ENCODE data around the gene CD69.

Gene CD69

DNA sequence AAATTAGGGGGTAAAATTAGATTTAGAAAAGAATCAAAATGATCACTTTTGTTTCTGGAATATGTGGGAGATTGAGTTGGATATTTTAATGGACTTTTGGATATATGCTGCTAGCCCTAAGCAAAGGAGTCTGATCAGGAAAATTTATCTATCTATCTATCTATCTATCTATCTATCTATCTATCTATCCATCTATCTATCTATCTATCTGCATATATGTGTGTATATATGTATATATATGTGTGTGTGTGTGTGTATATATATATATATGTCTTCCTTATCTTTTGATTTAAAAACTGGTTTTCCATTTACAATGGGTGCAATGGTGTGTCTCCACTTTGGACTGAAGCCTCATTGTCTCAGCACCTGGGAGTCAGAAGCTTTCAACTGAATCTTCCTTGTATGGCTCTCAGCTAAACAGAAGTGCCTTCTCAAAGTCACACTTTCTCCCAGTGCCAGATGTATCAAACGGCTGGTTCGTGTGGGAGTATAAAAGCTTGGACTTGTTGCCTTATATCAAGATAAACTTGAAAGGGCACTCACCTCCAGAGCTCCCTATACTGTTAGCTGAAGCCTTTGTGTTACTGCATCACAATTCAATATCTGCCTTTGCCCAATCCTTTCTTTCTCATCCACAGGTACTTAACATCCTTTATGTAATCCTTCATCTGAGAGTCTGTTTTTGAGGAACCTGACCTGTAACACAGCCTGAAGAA is 31.6 kb upstream of the CD69 start:
- H3K9me3 Mint-ChIP-seq = peaks cover 4% of the 10 kb centered on the region
- H3K4me3 Mint-ChIP-seq = peak overlapping the region; percentile 81
- no peaks in the 10 kb centered on the region for H3K27me3 Mint-ChIP-seq
- H3K4me1 Mint-ChIP-seq (ENCODE audit: low read depth) = peaks cover 82% of the 10 kb centered on the region
- H3K36me3 Mint-ChIP-seq (ENCODE audit: low read depth) = peaks cover 4% of the 10 kb centered on the region
- peak overlapping the region; percentile 93 for H3K27ac Mint-ChIP-seq

DNA sequence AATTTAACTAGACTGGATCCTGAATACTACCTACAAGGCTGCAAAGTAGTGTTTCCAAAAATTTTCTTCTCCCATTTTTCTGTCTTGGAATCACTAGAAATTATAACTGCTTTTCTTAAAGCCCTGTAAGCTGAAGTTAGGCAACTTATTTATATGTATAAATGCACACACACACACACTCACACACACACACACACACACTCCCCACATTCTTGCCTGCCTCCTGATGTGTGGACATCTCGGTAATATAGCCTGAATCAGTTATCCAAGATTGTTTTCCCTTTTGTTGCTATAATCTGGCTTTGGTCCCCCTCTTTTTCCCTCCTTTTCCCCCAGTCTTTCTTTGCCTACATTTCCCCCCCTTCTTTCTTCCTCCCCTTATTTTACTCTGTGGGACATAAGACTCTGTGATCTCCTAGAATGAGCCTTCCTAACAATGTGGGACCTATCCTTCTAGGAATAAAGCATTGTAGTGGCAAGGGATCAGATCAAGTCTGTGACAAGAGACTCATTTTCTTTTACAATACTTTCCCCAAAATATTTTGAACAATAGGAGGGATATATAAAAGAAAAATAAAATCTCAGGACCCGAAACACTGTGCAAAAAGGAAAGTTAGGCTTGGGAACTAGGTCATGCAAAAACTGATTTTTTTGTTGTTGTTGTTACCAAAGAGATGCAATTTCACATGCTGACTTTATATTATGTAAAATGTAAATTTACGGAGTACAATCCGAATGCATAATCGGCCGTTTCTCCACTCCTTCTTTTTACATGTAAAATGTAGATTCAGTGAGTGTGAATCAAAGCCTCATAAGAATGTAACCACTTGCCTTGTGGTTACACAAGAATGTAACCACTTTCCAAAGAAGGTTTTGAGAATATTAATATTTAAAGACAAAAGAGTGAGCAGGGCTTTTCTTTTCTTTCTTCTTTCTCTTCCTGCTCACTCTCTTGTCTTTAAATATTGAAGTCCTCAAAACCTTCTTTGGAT is 26.3 kb upstream of the CD69 start:
- Mint-ChIP-seq H3K4me1 (ENCODE audit: low read depth) (peaks cover 64% of the 10 kb centered on the region), H3K27ac (peak overlapping the region; percentile 52), H3K27me3 (no peaks in the 10 kb centered on the region), H3K9me3 (peaks cover 9% of the 10 kb centered on the region), H3K36me3 (ENCODE audit: low read depth) (peaks cover 4% of the 10 kb centered on the region), H3K4me3 (peak overlapping the region; percentile 81)

DNA sequence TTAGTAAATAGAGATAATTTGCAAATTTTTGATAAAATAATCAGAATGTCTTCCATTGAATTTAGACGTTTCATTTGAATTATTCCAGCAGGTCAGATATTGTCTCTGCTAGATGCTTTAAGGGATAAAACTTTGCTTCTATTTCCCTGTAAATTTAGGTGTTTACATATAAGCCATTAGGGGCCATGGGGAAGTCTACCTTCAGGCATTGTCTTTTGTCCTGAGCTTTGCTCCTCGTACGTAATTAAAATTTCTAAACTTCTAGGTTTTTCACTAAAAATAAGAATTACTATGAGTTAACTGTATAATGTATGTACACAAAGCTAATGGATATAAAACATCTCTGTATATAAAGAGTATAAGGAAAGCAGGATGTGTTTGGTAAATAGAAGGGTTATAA is 24.1 kb upstream of the CD69 start:
- H3K27ac Mint-ChIP-seq = no peak overlapping the region
- no peaks in the 10 kb centered on the region for H3K36me3 Mint-ChIP-seq (ENCODE audit: low read depth)
- H3K9me3 Mint-ChIP-seq = peaks cover 5% of the 10 kb centered on the region
- no peak overlapping the region for H3K4me3 Mint-ChIP-seq
- peaks cover 67% of the 10 kb centered on the region for H3K4me1 Mint-ChIP-seq (ENCODE audit: low read depth)
- H3K27me3 Mint-ChIP-seq = no peaks in the 10 kb centered on the region

DNA sequence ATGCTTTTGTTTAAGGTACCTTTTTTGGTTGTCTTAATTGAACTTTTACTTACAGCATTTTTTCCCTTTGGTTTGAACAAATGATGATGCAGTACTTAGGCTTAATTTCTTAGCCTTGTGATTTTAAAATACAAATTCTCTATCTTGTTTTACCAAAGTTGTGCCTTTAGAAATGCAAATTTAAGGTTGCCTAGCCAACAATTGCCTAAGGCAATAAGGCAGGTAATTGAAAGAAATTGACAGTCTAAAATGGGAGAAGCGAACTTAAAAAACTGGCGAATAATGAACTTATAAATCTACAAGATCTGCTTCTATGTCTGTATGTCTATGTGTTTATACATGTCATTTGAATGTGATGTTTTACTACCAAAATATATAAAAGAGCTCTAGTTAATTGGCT is 23.6 kb upstream of the CD69 start:
- Mint-ChIP-seq H3K4me1 (ENCODE audit: low read depth) (peaks cover 72% of the 10 kb centered on the region), H3K36me3 (ENCODE audit: low read depth) (no peaks in the 10 kb centered on the region), H3K4me3 (no peak overlapping the region), H3K27ac (no peak overlapping the region), H3K27me3 (no peaks in the 10 kb centered on the region), H3K9me3 (peaks cover 5% of the 10 kb centered on the region)

DNA sequence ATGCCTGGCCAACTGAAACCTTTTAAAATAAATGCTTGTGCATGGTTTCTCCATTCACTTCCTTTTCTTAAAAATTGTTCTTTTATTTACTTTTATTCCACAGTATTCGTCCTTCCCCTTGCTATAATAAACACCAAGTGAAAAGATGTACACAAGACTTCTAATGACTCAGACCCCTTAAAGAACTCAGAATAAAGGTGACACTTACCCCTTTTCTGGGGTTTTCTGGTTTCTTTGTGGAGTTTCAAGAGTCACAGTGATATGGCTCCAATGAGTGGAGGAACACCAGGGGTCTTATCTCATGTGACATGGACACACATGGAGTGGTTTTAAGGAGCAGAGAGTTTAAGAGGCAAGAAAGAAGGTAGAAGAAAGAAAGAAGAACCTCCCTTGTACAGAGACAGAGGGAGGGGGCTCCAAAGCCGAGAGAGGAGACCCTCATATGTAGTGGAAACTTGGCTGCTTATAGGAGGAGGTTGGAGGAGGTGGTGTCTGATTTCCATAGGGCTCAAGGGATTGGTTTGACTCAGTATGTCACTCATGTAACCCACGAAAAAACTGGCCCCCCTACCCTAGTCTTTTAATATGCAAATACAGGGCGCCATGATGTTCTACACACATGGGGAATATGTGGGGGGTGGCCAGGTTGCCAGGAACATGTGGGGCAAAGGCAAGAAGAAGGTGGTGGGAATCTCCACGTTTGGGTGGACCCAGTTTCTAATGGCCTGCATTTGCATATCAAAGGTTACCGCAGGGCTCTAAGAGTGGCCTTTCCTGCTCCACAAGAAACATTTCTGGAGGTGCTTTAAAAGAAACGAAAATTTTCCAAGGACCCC is 22.1 kb upstream of the CD69 start:
- Mint-ChIP-seq H3K4me3 (peak overlapping the region; percentile 14), H3K36me3 (ENCODE audit: low read depth) (no peaks in the 10 kb centered on the region), H3K27ac (peak overlapping the region; percentile 66), H3K27me3 (no peaks in the 10 kb centered on the region), H3K9me3 (peaks cover 5% of the 10 kb centered on the region), H3K4me1 (ENCODE audit: low read depth) (peaks cover 70% of the 10 kb centered on the region)

DNA sequence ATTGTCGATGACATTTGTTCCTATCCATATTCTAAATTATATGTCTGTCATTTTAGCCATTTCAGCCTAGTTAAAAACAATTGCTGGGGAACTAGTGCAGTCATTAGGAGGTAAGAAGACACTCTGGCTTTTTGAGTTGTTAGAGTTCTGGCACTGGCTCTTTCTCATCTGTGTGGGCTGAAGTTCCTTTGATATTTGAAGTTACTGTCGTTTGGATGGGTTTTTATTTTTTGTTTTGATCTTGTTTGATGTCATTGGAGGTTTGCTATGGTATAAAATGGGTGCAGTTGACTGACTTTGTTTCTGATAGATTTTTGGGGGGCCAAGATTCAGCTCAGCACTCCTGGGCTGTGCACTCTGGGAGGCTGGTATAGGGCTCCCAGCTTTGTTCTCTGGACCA is 20.7 kb upstream of the CD69 start:
- no peak overlapping the region for H3K4me3 Mint-ChIP-seq
- no peaks in the 10 kb centered on the region for H3K27me3 Mint-ChIP-seq
- peaks cover 5% of the 10 kb centered on the region for H3K9me3 Mint-ChIP-seq
- no peaks in the 10 kb centered on the region for H3K36me3 Mint-ChIP-seq (ENCODE audit: low read depth)
- peak overlapping the region; percentile 2 for H3K27ac Mint-ChIP-seq
- H3K4me1 Mint-ChIP-seq (ENCODE audit: low read depth) = peaks cover 67% of the 10 kb centered on the region

DNA sequence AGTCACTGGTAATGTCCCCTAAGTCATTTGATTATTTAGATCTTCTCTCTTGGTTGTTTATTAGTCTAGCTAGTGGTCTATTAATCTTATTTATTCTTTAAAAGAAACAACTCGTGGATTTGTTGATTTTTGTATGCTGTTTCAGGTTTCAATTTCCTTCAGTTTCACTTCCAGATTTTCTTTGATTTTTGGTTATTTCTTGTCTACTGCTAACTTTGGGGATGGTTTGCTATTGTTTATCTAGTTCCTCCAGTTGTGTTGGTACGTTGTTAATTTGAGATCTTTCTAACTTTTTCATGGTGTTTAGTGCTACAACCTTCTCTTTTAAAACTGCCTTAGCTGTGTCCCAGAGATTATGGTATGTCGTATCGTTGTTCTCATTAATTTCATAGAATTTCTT is 18.5 kb upstream of the CD69 start:
- peaks cover 79% of the 10 kb centered on the region for H3K4me1 Mint-ChIP-seq (ENCODE audit: low read depth)
- H3K9me3 Mint-ChIP-seq = peaks cover 5% of the 10 kb centered on the region
- no peak overlapping the region for H3K4me3 Mint-ChIP-seq
- no peaks in the 10 kb centered on the region for H3K27me3 Mint-ChIP-seq
- no peak overlapping the region for H3K27ac Mint-ChIP-seq
- H3K36me3 Mint-ChIP-seq (ENCODE audit: low read depth) = no peaks in the 10 kb centered on the region

DNA sequence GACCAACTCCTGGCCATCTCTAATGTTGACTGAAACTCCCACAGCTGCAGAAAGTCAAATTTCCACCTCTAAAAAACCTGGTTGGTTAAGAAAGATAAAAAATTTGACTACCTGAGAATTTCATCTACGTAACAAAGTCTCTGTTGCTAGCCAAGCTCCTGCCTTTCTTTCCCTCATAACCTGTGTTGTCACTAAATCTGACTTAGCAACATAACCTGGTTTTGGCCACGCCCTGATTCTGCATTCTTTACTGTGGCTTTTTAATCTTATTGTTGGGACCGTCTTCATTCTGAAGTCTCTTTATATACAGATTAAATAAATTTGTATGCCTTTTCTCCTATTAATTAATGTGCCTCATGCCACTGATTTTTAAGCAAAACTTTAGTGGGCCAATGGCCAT is 16.1 kb upstream of the CD69 start:
- H3K27me3 Mint-ChIP-seq = no peaks in the 10 kb centered on the region
- H3K4me3 Mint-ChIP-seq = no peak overlapping the region
- H3K4me1 Mint-ChIP-seq (ENCODE audit: low read depth) = peaks cover 87% of the 10 kb centered on the region
- H3K36me3 Mint-ChIP-seq (ENCODE audit: low read depth) = no peaks in the 10 kb centered on the region
- H3K9me3 Mint-ChIP-seq = no peaks in the 10 kb centered on the region
- H3K27ac Mint-ChIP-seq = peak overlapping the region; percentile 38

DNA sequence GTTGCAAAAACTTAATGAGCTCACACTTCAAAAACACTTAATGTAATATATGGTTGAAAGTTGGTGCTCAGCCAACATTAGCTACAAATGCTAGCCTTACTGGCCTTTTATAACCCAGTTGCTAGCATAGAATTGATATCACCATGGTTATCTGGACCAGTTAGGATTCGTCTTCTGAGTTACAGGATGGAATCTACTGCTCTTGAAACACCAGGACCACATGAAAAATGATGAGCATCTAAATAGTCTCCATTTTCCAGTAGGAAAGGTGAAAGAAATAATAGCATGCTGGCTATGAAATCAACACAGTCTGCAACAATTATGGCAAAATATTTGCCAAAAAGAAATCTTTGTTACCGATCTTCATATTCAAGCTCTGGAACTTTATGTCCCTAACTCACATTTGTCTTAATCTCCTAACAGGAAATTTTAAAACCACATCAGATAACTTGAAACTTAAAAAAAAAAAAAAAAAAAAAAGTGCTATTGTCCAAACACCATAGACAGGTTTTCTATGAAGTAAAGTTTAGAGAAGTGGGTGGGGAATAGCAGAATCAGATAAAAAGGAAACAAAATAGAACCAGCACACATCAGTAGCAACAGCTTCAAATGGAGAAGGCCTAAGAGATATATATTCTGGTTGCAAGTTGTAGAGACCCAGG is 12.6 kb upstream of the CD69 start:
- H3K4me3 Mint-ChIP-seq = peak overlapping the region; percentile 27
- H3K27ac Mint-ChIP-seq = peak overlapping the region; percentile 69
- no peaks in the 10 kb centered on the region for H3K27me3 Mint-ChIP-seq

DNA sequence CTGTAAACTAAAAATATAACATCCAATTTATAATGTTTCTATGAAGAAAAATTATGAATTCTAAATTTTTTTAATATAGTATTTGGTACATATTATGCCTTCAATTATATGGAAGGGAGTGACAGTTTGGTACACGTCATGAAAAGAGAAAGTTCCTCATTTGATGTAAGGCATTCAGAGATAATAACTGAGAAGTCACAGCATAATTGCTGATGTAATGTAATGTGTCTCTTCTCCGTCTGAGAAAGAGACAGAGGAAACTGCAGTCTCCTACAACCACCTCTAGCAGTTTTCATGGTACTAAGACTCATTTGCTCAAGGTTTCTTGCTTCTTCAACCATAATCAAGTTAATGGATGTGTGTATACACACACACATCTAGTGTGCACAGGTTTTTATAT is 2.3 kb upstream of the CD69 start:
- peaks cover 28% of the 10 kb centered on the region for H3K36me3 Mint-ChIP-seq (ENCODE audit: low read depth)
- no peaks in the 10 kb centered on the region for H3K27me3 Mint-ChIP-seq
- H3K4me1 Mint-ChIP-seq (ENCODE audit: low read depth) = peaks cover 62% of the 10 kb centered on the region
- H3K4me3 Mint-ChIP-seq = no peak overlapping the region
- peak overlapping the region; percentile 100 for H3K27ac Mint-ChIP-seq
- H3K9me3 Mint-ChIP-seq = no peaks in the 10 kb centered on the region

More for the DNA sequence above, 12.6 kb upstream of the CD69 start:
- Mint-ChIP-seq H3K36me3 (ENCODE audit: low read depth) (no peaks in the 10 kb centered on the region), H3K4me1 (ENCODE audit: low read depth) (peaks cover 84% of the 10 kb centered on the region), H3K9me3 (no peaks in the 10 kb centered on the region)

DNA sequence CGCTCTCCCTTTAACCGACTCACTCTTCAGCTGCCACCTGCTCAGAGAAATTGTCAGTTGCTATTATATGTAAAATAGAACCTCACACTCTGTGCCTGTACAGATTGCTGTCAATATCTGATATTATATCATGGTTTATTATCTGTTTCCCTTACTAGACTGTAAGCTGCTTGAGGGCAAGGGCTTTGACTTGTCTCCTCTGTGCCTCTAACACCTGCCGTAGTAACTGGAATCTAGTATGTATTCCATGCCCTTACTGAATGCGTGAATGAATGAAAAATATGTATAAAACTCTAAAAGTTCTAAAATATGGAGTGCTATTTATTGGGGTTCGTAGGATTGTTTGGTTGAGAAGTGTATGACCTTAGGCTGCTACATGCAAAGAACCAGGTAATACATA is 1.7 kb upstream of the CD69 start:
- Mint-ChIP-seq H3K4me1 (ENCODE audit: low read depth) (peaks cover 60% of the 10 kb centered on the region), H3K9me3 (no peaks in the 10 kb centered on the region), H3K27me3 (no peaks in the 10 kb centered on the region), H3K27ac (peak overlapping the region; percentile 89), H3K36me3 (ENCODE audit: low read depth) (peaks cover 35% of the 10 kb centered on the region), H3K4me3 (peak overlapping the region; percentile 98)

DNA sequence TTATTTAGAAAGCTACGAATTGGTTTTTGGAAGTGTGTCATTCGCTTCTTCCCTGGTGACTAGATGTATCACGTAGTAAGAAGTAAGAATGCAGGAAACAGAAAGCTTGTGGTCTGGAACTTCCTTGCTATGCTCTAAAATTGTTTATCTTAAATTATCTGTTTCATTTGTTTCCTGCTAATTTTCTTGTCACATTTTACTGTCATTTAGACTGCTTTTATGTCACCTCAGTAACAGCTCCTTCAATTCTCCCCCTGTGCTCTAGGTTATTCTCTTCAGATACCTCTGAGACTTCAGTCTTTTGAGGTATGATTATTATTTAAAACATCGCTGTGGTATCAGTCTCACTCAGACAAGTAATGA is 699 bp upstream of the CD69 start:
- Mint-ChIP-seq H3K27me3 (no peaks in the 10 kb centered on the region), H3K4me3 (peak overlapping the region; percentile 98), H3K36me3 (ENCODE audit: low read depth) (peaks cover 45% of the 10 kb centered on the region), H3K27ac (peak overlapping the region; percentile 94), H3K4me1 (ENCODE audit: low read depth) (peaks cover 62% of the 10 kb centered on the region), H3K9me3 (no peaks in the 10 kb centered on the region)

DNA sequence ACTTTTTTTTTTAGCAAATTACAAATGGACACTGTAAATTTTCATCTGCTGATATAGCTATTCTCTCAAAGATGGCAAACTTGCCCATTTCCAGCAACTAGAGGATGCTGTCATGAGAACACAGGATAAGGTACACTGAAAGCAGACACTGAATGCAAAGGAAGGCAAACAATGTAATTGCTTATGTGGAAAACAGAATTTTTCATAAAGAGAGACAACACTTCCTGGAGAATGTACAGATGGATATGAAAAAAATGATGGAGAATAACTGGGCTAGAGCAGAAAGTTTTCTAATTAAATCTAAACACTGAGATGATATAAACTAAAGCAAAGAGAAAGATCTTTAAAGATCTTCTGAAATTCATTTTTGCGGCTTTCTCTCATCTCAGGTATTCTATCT is 581 bp downstream of the CD69 start:
- Mint-ChIP-seq H3K4me1 (ENCODE audit: low read depth) (peaks cover 65% of the 10 kb centered on the region), H3K9me3 (no peaks in the 10 kb centered on the region), H3K27ac (peak overlapping the region; percentile 94), H3K27me3 (no peaks in the 10 kb centered on the region), H3K36me3 (ENCODE audit: low read depth) (peaks cover 55% of the 10 kb centered on the region), H3K4me3 (peak overlapping the region; percentile 98)

DNA sequence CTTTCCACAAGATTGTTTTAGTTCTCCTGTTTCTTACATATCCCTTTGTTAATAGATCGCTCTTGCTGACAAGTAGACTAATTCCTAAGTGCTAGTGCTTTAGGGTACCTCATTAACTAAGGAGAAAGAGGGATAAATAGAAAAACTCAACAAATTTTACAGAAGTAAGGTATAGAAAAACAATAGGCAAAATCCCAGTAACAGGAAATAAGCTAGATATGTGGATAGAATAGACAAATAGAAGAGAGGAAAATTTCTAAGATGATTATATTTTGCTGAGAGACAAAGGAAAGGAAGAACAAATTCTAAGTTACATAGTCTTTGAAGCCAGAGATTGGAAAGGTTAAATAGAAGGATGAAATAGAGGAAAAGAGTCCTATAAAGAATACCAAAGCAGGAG is 1.0 kb downstream of the CD69 start:
- Mint-ChIP-seq H3K27me3 (no peaks in the 10 kb centered on the region), H3K4me3 (peak overlapping the region; percentile 98), H3K9me3 (no peaks in the 10 kb centered on the region), H3K4me1 (ENCODE audit: low read depth) (peaks cover 65% of the 10 kb centered on the region), H3K36me3 (ENCODE audit: low read depth) (peaks cover 56% of the 10 kb centered on the region), H3K27ac (peak overlapping the region; percentile 94)

All from stimulated activated naive CD8-positive, alpha-beta T cell treated with anti-CD3 and anti-CD28 coated beads, Interleukin-15, Interleukin-2, amounts not matched to agents 100 ng/mL and 50 ng/mL, for 24 hours (primary cell).